GM19099 (cell line): Measurements from ENCODE around the gene COPS7A.

Source experiments
- POLR2A ChIP-seq: IDR thresholded peaks from 3 replicates; pipeline ENCODE4 v1.6.1; 2011; ENCODE audit warnings: low read depth; ENCODE audit not compliant: insufficient read length; ENCODE audit errors: extremely low read depth

COPS7A gene

GRCh38 chr12:6735448-6736191 lies 11.8 kb downstream of the COPS7A start:
- TF ChIP-seq POLR2A: no peak

GRCh38 chr12:6736754-6737153 lies 12.9 kb downstream of the COPS7A start:
- no peak for TF ChIP-seq POLR2A

GRCh38 chr12:6742834-6743233 lies 19.0 kb downstream of the COPS7A start:
- TF ChIP-seq POLR2A: no peak

- TF ChIP-seq POLR2A: no peak
Observed at GRCh38 chr12:6745741-6746525, 22.1 kb downstream of the COPS7A start.

GRCh38 chr12:6747216-6747615 lies 23.4 kb downstream of the COPS7A start:
- no peak for TF ChIP-seq POLR2A

GRCh38 chr12:6748761-6749160 lies 24.9 kb downstream of the COPS7A start:
- TF ChIP-seq POLR2A: no peak

GRCh38 chr12:6750506-6750905 lies 26.7 kb downstream of the COPS7A start:
- no peak for TF ChIP-seq POLR2A

- no peak for TF ChIP-seq POLR2A
Observed at GRCh38 chr12:6751767-6752166, 27.9 kb downstream of the COPS7A start.

GRCh38 chr12:6752167-6752920 lies 28.5 kb downstream of the COPS7A start:
- no peak for TF ChIP-seq POLR2A

GRCh38 chr12:6752921-6753771 lies 29.3 kb downstream of the COPS7A start, which contains the start of gene MLF2:
TSS of gene MLF2 (minus strand) at chr12:6753141. CDS start at chr12:6752334, 807 bp downstream.
- peak; percentile 91 for TF ChIP-seq POLR2A

- no peak for TF ChIP-seq POLR2A
Observed at GRCh38 chr12:6753772-6754356, 30.0 kb downstream of the COPS7A start.

- no peak for TF ChIP-seq POLR2A
Observed at GRCh38 chr12:6754411-6754810, 30.6 kb downstream of the COPS7A start.

- TF ChIP-seq POLR2A: no peak
Observed at GRCh38 chr12:6757028-6757690, 33.3 kb downstream of the COPS7A start.
